ENCODE measurements around the gene C9orf50. TPM values are rescaled to one million over a fixed set of nuclear protein-coding genes. Genes with fewer than 3 reads are reported as not detected.

C9orf50 gene
- total and polyA plus RNA-seq, 2 donors (not counting 3 experiments of a cell fraction or from before 2014, with no cell fraction given), result not detected

GRCh38 chr9:129573977-129574376 lies 46.9 kb downstream of the C9orf50 start:
- Histone ChIP-seq H3K36me3 (ENCODE audit: control insufficient read depth in 2 of 2, extremely low read depth in 1 of 2, insufficient read depth in 2 of 2, low read length in 2 of 2) (no peaks in the 10 kb centered on the region), H3K27me3 (ENCODE audit: control insufficient read depth in 2 of 2, insufficient read depth in 2 of 2, low read length in 2 of 2) (no peaks in the 10 kb centered on the region), H3K9ac (replicated peaks; ENCODE audit: extremely low read depth, insufficient read depth, low read length) (no peak overlapping the region), H3K4me2 (ENCODE audit: insufficient read depth, low read length) (no peak overlapping the region), H4K20me1 (replicated peaks; ENCODE audit: control insufficient read depth, extremely low read depth, insufficient read depth, low read length) (no peaks in the 10 kb centered on the region), H2AFZ (ENCODE audit: low read depth, low read length) (no peak overlapping the region), H3K27ac (ENCODE audit: insufficient read depth, low read depth, low read length) (no peak overlapping the region), H3K4me3 (replicated peaks in 1 of 3; ENCODE audit: insufficient read depth in 1 of 3, low read depth in 1 of 3, low read length in 3 of 3) (no peak overlapping the region), H3K4me1 (ENCODE audit: control insufficient read depth, extremely low read depth, insufficient read depth, low read length) (peaks cover 7% of the 10 kb centered on the region), H3K9me3 (replicated peaks; ENCODE audit: control insufficient read depth, insufficient read depth, low read length) (no peaks in the 10 kb centered on the region), H3K9me1 (replicated peaks; ENCODE audit: control insufficient read depth, extremely low read depth, insufficient read depth, low read length) (no peaks in the 10 kb centered on the region), H3K79me2 (ENCODE audit: control insufficient read depth, insufficient read depth, low read length) (no peaks in the 10 kb centered on the region)
- dilution Hi-C loops (cut with MboI; ENCODE audit: extremely low pct_ligation_motif_present, low sequenced_read_pairs), result no loop called here
- no peak for DNase-seq (ENCODE audit: low read depth, low spot score)
- FAIRE-seq, result no peak
- TF ChIP-seq CTCF (IDR thresholded peaks at IDR 0.05; ENCODE audit: extremely low read depth in 1 of 2, insufficient read depth in 1 of 2, low read depth in 1 of 2, low read length in 2 of 2) (no peak), MAX (IDR thresholded peaks at IDR 0.05; ENCODE audit: insufficient read depth, insufficient read length) (no peak), POLR2AphosphoS5 (IDR thresholded peaks at IDR 0.05; ENCODE audit: insufficient read depth, low read depth, low read length) (no peak), POLR2A (IDR thresholded peaks at IDR 0.05; ENCODE audit: low read depth, low read length) (no peak), EZH2 (IDR thresholded peaks at IDR 0.05; ENCODE audit: borderline replicate concordance, low read depth, low read length, severe bottlenecking) (no peak), JUN (IDR thresholded peaks at IDR 0.05; ENCODE audit: borderline replicate concordance, insufficient read depth, insufficient read length, low read depth) (no peak), FOS (IDR thresholded peaks at IDR 0.05; ENCODE audit: borderline replicate concordance, insufficient read depth, low read length) (no peak), GATA2 (IDR thresholded peaks at IDR 0.05; ENCODE audit: insufficient read depth, insufficient read length, low read depth, low read length) (no peak), MYC (IDR thresholded peaks at IDR 0.05; ENCODE audit: low read depth, low read length) (no peak)
- POLR2A ChIA-PET, result no interaction called here
- intact Hi-C loops (cut with micrococcal nuclease), result no loop called here
- no TSS peak for BruUV-seq (replicated peaks)
- CTCF ChIA-PET, result no interaction called here
